GM18858 (cell line): ENCODE measurements around the gene FZD8.
"Not testable (repeated sequence)": the region's sequence is repeated elsewhere in the genome, so short reads cannot be mapped to it uniquely, and the experiment has no call there.

Source experiments
- ATAC-seq: cut with Tn5 transposase; IDR thresholded peaks from one replicate; pipeline ENCODE4 v1.9.1; 2021; ENCODE audit not compliant: unreplicated experiment

The FZD8 gene, protein sequence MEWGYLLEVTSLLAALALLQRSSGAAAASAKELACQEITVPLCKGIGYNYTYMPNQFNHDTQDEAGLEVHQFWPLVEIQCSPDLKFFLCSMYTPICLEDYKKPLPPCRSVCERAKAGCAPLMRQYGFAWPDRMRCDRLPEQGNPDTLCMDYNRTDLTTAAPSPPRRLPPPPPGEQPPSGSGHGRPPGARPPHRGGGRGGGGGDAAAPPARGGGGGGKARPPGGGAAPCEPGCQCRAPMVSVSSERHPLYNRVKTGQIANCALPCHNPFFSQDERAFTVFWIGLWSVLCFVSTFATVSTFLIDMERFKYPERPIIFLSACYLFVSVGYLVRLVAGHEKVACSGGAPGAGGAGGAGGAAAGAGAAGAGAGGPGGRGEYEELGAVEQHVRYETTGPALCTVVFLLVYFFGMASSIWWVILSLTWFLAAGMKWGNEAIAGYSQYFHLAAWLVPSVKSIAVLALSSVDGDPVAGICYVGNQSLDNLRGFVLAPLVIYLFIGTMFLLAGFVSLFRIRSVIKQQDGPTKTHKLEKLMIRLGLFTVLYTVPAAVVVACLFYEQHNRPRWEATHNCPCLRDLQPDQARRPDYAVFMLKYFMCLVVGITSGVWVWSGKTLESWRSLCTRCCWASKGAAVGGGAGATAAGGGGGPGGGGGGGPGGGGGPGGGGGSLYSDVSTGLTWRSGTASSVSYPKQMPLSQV

DNA sequence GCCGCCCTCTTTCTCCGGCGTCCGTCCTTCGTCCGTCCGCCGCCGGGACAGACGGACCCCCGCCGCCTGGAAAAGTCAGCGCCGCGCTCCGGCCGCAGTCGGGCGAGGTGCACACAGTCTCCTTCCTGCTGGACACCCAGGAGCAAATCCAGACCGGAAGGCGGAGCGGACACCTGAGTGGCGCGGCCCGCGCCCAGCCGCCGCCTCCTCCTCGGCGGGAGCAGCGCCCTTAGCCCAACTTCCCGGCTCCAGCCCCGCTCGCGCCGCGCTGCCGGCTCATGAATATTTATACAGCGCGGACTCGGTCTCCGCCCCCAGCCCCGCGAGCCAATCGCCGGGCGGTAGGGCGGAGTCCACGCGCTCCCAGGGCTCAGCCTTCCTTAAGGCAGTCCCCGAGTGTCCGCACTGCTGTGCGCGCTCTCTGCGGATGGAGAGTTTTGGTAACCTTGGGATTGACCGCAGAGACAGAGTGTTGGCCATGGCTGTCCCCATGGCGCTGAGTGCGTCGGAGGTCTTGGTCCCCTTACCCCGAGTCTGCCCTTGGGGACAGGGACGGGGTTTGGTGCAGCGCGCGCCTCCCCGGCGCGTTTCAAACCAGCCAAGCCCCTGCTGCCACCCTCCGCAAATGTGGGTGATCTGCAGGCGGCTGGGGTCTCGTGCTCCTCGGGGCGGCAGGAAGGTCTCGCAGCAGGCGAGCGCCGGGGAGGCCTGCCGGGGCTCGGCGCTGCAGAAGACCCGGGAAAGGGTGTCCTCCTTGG lies at the start of gene FZD8:
TSS of gene FZD8 (minus strand) at position 262 of the 758 bp plus-strand sequence. CDS start 867 bp downstream, outside the sequence.
- peak; percentile 85 for ATAC-seq

GRCh38 chr10:35691522-35692236 lies 49.6 kb upstream of the FZD8 start:
- ATAC-seq = no peak

DNA sequence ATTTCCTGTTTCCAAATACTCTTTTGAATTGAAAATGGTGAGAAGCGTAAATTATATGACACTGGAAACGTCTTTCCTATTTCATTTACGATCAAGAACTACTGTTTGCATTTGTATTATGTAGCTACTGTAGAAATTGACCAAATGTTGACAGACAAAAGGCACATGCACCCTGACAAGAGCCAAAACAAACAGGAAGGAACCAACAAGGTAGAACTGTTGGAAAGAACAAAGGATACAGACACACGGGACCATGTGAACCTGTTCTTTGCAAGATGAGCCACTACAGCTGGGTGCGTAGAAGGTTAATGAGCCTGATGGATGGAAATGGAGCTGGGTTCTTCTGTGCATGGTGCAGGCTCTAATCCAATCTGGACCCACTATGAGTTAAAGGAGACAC lies 48.4 kb upstream of the FZD8 start:
- ATAC-seq = no peak

- not testable (repeated sequence) for ATAC-seq
Observed at GRCh38 chr10:35685858-35686257, 43.8 kb upstream of the FZD8 start.

GRCh38 chr10:35685402-35685801 lies 43.3 kb upstream of the FZD8 start:
- no peak for ATAC-seq

GRCh38 chr10:35684586-35684985 lies 42.5 kb upstream of the FZD8 start:
- no peak for ATAC-seq

GRCh38 chr10:35675846-35676245 lies 33.8 kb upstream of the FZD8 start:
- no peak for ATAC-seq

DNA sequence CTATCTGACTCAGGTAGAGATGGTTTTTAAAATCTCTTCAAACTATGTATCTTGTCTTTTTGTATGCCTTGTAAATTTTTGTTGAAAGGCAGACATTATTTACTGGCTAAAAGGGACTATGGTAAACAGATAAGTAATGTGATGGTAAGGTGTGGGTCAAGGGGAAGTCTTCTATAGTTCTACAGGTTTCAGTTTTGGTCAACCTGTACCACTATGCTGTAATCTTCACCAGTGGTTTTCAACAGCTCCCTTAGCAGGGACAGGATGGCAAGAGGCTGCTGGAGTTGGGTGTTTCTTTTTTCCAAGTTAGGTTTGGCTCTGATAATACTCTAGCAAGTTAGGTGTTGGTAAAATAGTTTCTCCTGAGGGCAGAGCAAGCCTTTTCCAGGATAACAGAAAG lies 32.7 kb upstream of the FZD8 start:
- no peak for ATAC-seq

- no peak for ATAC-seq
Observed at GRCh38 chr10:35668865-35669650, 27.0 kb upstream of the FZD8 start.

DNA sequence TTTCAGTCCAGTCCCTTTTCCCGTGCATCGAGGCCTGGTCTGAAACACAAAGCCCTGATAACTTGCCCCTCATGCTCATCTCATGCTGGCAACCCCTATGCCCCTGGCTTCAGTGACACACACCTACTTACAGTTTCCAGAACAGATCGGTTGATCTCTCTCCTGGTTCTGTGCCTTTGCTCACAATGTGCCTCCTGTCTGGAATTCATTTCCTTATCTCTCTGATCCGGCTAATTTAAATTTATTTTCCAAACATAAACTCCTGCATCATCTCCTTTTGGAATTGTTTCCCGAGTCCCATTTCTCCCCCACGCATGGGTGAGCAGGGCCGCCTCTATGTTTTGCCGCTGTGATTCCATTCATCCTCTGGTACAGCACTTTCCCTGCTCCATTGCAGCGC lies 25.9 kb upstream of the FZD8 start:
- ATAC-seq = no peak

DNA sequence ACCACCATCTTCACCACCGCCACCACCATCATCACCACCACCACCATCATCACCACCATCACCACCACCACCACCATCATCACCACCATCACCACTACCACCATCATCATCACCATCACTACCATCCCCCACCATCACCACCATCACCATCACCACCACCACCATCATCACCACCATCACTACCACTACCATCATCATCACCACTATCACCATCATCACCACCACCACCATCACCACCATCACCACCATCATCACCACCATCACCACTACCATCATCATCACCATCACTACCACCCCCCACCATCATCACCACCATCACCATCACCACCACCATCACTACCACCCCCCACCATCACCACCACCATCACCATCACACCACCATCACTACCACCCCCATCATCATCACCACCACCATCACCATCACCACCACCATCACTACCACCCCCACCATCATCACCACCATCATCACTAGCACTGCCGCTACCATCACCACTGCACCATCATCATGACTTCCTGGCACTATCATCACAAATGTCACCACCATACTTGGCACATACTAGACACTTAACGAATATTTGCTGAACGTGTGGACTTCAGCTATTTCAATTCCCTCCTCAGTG lies 25.3 kb upstream of the FZD8 start:
- no peak for ATAC-seq

DNA sequence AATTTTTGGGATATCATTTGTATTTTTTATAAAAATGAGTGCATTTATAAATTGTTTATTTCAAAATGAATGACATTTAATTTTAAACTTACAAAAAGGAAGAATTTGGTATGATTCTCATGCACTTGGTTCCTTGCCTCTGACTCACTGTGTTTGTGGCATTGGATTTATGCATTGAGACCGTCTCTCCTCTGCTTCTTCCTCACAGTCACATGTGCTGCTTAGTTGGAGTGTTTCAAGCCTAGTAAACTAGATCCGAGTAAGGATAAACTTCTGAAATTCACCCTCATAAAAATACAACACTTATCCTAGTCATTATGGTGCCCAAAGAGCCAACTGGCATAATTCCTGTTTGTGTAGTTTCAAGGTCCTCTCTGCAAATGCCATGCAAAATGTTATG lies 19.1 kb upstream of the FZD8 start:
- no peak for ATAC-seq

GRCh38 chr10:35659456-35659855 lies 17.4 kb upstream of the FZD8 start:
- no peak for ATAC-seq

DNA sequence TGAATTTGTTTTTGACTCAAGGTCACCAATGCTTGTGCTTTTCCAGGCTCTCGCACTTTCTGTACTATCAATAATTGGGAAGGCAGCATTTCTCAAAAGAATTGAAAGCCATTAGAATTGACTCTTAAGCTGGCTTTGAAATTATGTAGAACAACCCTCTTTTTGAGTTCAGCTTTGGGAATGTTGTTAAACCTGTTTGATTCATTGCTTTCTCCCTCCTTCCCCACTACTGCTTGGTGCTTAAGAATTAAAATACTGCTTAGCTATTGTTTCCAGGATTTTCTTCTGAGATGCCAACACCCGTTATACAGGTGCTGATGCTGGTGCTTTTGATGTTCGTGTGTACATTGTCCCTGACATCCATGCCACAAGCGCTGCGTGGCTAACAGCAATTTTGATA lies 15.5 kb upstream of the FZD8 start:
- no peak for ATAC-seq

DNA sequence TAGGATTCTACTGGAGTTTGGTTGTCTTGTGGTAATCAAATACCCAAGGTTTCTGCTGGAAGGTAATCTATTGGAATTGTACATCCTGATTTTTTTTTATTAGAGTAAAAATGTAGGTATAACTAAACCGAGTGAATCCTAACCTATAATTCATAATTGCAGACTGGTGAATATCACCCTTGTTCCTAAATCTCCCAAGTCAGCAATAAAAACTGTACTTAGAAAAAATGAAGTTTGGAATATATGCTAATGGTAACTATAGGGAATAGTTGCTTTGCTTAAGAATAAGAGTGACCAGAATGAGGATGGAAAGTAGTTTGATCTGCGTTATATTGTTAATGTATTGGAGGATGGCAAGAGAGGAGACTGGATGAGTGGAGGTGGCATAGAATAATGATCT lies 10.7 kb upstream of the FZD8 start:
- no peak for ATAC-seq

- no peak for ATAC-seq
Observed at GRCh38 chr10:35650894-35651293, 8.8 kb upstream of the FZD8 start.

DNA sequence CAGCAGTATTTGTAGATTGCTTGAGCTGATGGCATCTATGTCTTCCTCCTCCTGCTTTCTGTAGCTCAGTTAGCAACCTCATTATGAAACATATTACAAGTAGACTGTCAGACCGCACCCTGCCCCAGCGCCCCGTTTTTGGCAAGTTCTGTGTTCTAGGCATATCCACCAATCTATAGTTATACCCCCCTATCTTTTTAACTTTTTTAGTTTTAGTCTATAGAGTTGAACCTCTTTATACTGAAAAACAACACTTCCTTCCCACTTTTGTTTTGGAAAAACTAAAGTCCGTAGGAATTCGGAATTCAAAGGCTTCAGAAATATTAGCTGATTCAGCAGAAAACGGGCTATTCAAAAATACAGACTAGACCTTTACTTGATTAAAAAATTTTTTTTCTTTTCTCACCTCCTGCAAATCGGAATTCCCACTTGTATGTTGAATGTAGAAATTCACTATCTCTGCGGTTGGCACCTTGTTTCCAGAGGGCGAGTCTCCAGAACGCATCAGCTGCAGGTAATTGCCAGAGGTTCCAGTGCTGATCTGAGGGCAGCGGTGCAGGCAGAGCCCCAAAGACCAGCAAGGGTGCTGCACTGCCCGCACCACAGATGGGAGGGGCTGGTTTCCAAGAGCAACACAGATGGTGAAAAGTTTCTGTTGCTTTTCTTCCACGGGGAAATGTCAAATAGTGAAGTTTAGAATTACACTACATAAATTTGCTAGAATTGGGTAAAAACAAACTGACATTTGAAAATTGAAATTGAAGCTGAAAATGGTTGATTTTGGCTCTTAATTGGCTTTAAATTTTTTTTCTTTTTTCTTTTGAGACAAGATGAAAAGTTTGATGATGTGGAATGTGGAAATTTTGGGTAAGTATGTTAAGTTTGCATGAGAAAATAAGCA lies 2.2 kb upstream of the FZD8 start:
- no peak for ATAC-seq

DNA sequence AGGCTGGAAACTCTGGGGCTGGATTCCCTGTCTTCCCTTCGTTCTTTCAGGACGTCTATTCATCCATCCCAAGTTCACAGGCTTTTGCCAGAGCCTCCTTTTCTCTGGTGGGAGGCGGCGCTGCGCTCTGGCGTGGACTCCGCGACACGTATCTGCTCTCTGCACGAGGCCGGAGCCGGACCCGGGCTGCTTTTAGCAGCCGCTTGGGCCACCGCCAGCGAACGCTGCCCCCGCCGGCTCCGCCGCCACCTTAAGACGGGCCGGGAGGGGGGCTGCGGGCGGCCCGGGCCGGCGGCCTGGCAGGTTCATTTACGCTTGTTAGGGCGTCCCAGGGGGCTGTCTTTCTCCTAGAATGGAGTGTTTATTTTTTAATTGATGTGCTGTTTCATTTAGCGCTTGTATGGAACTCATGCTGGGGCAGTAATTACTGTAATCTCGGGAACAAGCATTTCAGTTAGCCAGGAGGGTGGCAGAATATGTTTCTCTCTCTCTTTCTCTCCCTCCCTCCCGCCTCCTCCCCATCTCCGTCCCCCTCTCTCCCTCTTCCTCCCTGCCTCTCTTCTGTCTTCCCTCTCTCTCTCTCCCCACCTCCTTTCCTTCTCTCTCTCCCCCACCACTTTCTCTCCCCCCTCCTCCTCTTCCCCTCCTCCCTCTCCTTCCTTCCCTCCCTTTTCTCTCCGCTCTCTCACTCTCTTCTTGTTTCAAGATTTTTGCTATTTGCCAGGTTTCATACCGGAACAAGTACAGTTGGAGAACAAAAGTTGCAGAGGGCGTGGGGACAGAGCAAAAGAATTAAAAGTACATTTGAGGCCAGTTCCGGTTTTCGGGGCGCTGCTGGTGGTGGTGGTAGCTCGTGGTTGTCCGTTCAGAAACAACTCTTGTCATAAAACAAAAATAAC lies 1.3 kb upstream of the FZD8 start:
- ATAC-seq = no peak
